ENCODE data around the gene RGS8. TPM values are rescaled to one million over a fixed set of nuclear protein-coding genes. Genes with fewer than 3 reads are reported as not detected.

Gene RGS8
- total and polyA plus RNA-seq, 11 donors: 0.05 to 0.23 (median 0.11) TPM; not detected in 8

GRCh38 chr1:182651339-182651724, 33.1 kb downstream of the RGS8 start:
- no peak for ATAC-seq
- H3K9me3 ChIP-seq: no peaks in the 10 kb centered on the region
- no peak overlapping the region for H3K4me3 ChIP-seq
- intact Hi-C loops (cut with DNase I): no loop called here
- H3K4me1 ChIP-seq: no peaks in the 10 kb centered on the region
- no peak for DNase-seq
- no peaks in the 10 kb centered on the region for H3K36me3 ChIP-seq
- TF ChIP-seq POLR2A (IDR thresholded peaks at IDR 0.05) (no peak), CTCF (IDR thresholded peaks at IDR 0.05) (no peak)
- H3K27me3 ChIP-seq: no peaks in the 10 kb centered on the region
- 60 to 75% (median 69%) methylated on average over 3 of the region's 3 CpGs for WGBS, 4 donors
- H3K27ac ChIP-seq: no peak overlapping the region

GRCh38 chr1:182650678-182651338, 33.6 kb downstream of the RGS8 start:
- no peak for DNase-seq
- H3K4me1 ChIP-seq: no peaks in the 10 kb centered on the region
- intact Hi-C loops (cut with DNase I): no loop called here
- TF ChIP-seq POLR2A (IDR thresholded peaks at IDR 0.05) (no peak), CTCF (IDR thresholded peaks at IDR 0.05) (no peak)
- no peak overlapping the region for H3K4me3 ChIP-seq
- no peaks in the 10 kb centered on the region for H3K36me3 ChIP-seq
- no peaks in the 10 kb centered on the region for H3K27me3 ChIP-seq
- H3K9me3 ChIP-seq: no peaks in the 10 kb centered on the region
- H3K27ac ChIP-seq: no peak overlapping the region
- WGBS, 4 donors: 82 to 89% (median 87%) methylated on average over 6 of the region's 6 CpGs
- ATAC-seq: no peak

GRCh38 chr1:182649041-182649440, 35.3 kb downstream of the RGS8 start:
- Histone ChIP-seq H3K36me3 (no peaks in the 10 kb centered on the region), H3K27ac (no peak overlapping the region), H3K4me3 (no peak overlapping the region), H3K27me3 (no peaks in the 10 kb centered on the region), H3K9me3 (no peaks in the 10 kb centered on the region), H3K4me1 (no peaks in the 10 kb centered on the region)
- ATAC-seq (no peak), DNase-seq (no peak)
- intact Hi-C loops (cut with DNase I): no loop called here
- TF ChIP-seq POLR2A (IDR thresholded peaks at IDR 0.05) (no peak), CTCF (IDR thresholded peaks at IDR 0.05) (no peak)
- WGBS, 4 donors: 93 to 96% (median 94%) methylated on average over 7 of the region's 7 CpGs

- H3K4me1 ChIP-seq: no peaks in the 10 kb centered on the region
- H3K27me3 ChIP-seq: no peaks in the 10 kb centered on the region
- H3K4me3 ChIP-seq: no peak overlapping the region
- WGBS, 4 donors: 37 to 82% (median 75%) methylated on average over 2 of the region's 2 CpGs
- TF ChIP-seq POLR2A (IDR thresholded peaks at IDR 0.05) (no peak), CTCF (IDR thresholded peaks at IDR 0.05) (no peak)
- H3K9me3 ChIP-seq: no peaks in the 10 kb centered on the region
- intact Hi-C loops (cut with DNase I): no loop called here
- no peak overlapping the region for H3K27ac ChIP-seq
- ATAC-seq: no peak
- no peak for DNase-seq
- no peaks in the 10 kb centered on the region for H3K36me3 ChIP-seq
Observed at GRCh38 chr1:182646739-182647138, 37.6 kb downstream of the RGS8 start.

Data from heart left ventricle (tissue), 16 donors.